Psoas muscle (tissue), 8 donors: ENCODE data around the gene DPYSL3. TPM values are rescaled to one million over a fixed set of nuclear protein-coding genes. Genes with fewer than 3 reads are reported as not detected.

Source experiments
- ATAC-seq, 4 donors: fragments of 200-7000 bp; cut with Tn5 transposase; one replicate each; pipeline ENCODE4 v1.9.1; 2020; ENCODE audit warnings: moderate library complexity in 3 of 4, mild to moderate bottlenecking in 2 of 4
- DNase-seq, 2 donors: peaks; one replicate each; pipeline ENCODE4 v3.0.0-alpha.2; 2020
- H3K27ac ChIP-seq: fragments of 200-600 bp; one replicate; pipeline ENCODE4 v1.8.0; 2022
- H3K27me3 ChIP-seq, 3 donors: fragments of 200-600 bp in 1 of 3; one replicate each; pipeline versions ENCODE4 v1.6.1 to v1.8.0; 2013 to 2022; ENCODE audit warnings: low read length in 2 of 3, mild to moderate bottlenecking in 2 of 3, moderate library complexity in 1 of 3; ENCODE audit not compliant: insufficient read depth in 3 of 3
- H3K36me3 ChIP-seq, 2 donors: fragments of 200-600 bp in 1 of 2; one replicate each; pipeline versions ENCODE4 v1.6.1 to v1.8.0; 2013 to 2022; ENCODE audit warnings: low read depth in 1 of 2, mild to moderate bottlenecking in 1 of 2, moderate library complexity in 1 of 2; ENCODE audit not compliant: insufficient read depth in 1 of 2
- H3K4me1 ChIP-seq: fragments of 200-600 bp; one replicate; pipeline ENCODE4 v1.8.0; 2022
- H3K4me3 ChIP-seq: fragments of 200-600 bp; one replicate; pipeline ENCODE4 v1.8.0; 2022; ENCODE audit warnings: mild to moderate bottlenecking
- H3K9me3 ChIP-seq: fragments of 200-600 bp; one replicate; pipeline ENCODE4 v1.8.0; 2022
- CTCF ChIP-seq: fragments of 200-600 bp; IDR thresholded peaks from one replicate; pipeline ENCODE4 v1.8.0; 2022; ENCODE audit warnings: antibody characterized with exemption
- WGBS, 3 donors: extraction: QIAGEN DNeasy Blood & Tissue Kit; methylation state at CpG; one replicate each; pipeline versions ENCODE4 v1.1.6 to v1.1.7; 2013; 5-methylcytosine and 5-hydroxymethylcytosine counted together
- intact Hi-C, 2 donors: fragments of 100-400 bp; cut with DNase I; formaldehyde crosslinking; loops; one replicate each; pipeline versions ENCODE4 v1.11.0 to v1.14.2; 2022
- polyA plus RNA-seq, 3 donors: library from polyadenylated mRNA; stranded (reverse); fragments of 200-250 nt; gene quantifications; one replicate each; pipeline ENCODE4 v1.2.3, GENCODE V29; 2013
- total RNA-seq, 4 donors: library from RNA; stranded (reverse); fragmentation: NEBNext Ultra II Directional in 2 of 4; extraction: Animal tissue kit (Norgen Biotek cat#: 25700) in 2 of 4; gene quantifications; one replicate each; pipeline versions ENCODE4 v1.2.1 to v1.2.4, GENCODE V29; 2021 to 2023
- donor health status: healthy with polysubstance abuse.
- donor health status: DM: no; HTN: no; CAD: no; lungs with moderate emphysema.
- donor health status: Bipolar disorder and iron deficiency.
- donor health status: healthy.
- donor health status: DM: yes; HTN: yes; CAD: no.
- donor health status: DM: no; HTN: no; CAD: no.
- donor health status: DM: no; HTN: no; CAD: no.
- donor health status: DM: yes; HTN: yes; CAD: no.

The DPYSL3 gene
- total and polyA plus RNA-seq, 7 donors: 8.8 to 58.5 (median 18.0) TPM

GRCh38 chr5:147509041-147509709 is 693 bp downstream of the DPYSL3 start:
- intact Hi-C loops: loop anchor here in 1 of 2 donors (2.0 to 5.0 kb wide), 2 partner anchors 48 to 54 kb away; no protein-coding TSS in a partner anchor
- DNase-seq (peak; percentile 35 to 57), ATAC-seq (peak; percentile 33 to 59 (median 46))
- no peaks in the 10 kb centered on the region for H3K36me3 ChIP-seq
- WGBS, 3 donors: 1 to 2% (median 1%) methylated on average over 44 to 50 of the region's 50 CpGs
- peak overlapping the region; percentile 49 for H3K27ac ChIP-seq
- H3K4me3 ChIP-seq: peak overlapping the region; percentile 78
- no peaks in the 10 kb centered on the region for H3K4me1 ChIP-seq
- no peaks in the 10 kb centered on the region for H3K9me3 ChIP-seq
- no peak for TF ChIP-seq CTCF
- H3K27me3 ChIP-seq: peaks cover 0 to 14% (median 2%) of the 10 kb centered on the region in 3 donors

- 26 to 34% (median 28%) methylated on average over 7 of the region's 7 CpGs for WGBS, 3 donors
- DNase-seq (no peak), ATAC-seq (peak in 1 of 4 donors; percentile 3)
- no peaks in the 10 kb centered on the region for H3K9me3 ChIP-seq
- no peaks in the 10 kb centered on the region for H3K4me1 ChIP-seq
- H3K27ac ChIP-seq: peak overlapping the region; percentile 11
- no peaks in the 10 kb centered on the region for H3K36me3 ChIP-seq
- peaks cover 0 to 14% (median 2%) of the 10 kb centered on the region in 3 donors for H3K27me3 ChIP-seq
- peak overlapping the region; percentile 78 for H3K4me3 ChIP-seq
- intact Hi-C loops: loop anchor here in 1 of 2 donors (2.0 to 5.0 kb wide), 2 partner anchors 49 to 54 kb away; no protein-coding TSS in a partner anchor
- no peak for TF ChIP-seq CTCF
Observed at GRCh38 chr5:147508711-147509040, 1.2 kb downstream of the DPYSL3 start.

DNA sequence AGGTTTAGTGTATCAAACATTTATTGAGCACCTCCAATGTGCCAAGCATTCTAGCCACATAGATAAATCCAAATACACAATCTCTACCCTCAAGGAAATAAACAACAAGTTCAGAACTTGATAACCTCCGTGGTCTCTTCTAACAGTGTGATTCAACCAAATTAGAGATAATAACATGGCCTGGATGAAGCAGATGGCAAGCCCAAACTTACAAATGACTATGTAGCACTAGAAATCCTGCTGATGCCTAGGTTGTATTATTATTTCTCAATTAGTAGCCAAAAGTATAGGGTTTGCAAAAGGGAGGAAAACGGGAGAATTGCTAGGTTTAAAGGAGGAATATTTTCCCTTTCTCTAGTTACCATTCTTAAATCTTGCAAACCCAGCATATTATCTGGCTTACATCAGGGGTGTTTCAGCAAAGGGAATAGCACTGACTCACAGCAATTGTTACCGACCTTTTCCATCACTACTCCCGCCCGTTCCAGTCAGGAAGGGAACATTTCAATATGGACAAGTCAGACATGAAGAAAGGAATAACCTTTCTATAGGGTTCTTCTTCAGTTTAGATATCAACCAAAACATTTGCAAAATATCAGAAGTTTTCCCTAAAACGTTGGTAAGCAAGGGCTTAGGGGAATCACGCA is 2.3 kb downstream of the DPYSL3 start:
- ATAC-seq: no peak
- no peaks in the 10 kb centered on the region for H3K4me1 ChIP-seq

GRCh38 chr5:147504535-147504934 is 5.3 kb downstream of the DPYSL3 start:
- Histone ChIP-seq H3K4me3 (no peak overlapping the region), H3K9me3 (no peaks in the 10 kb centered on the region), H3K4me1 (no peaks in the 10 kb centered on the region), H3K36me3 (peaks cover 0 to 2% of the 10 kb centered on the region in 2 donors), H3K27ac (no peak overlapping the region), H3K27me3 (peaks cover 0 to 4% (median 0%) of the 10 kb centered on the region in 3 donors)
- no peak for ATAC-seq
- WGBS, 3 donors: 40 to 60% (median 58%) methylated on average over 1 of the region's 1 CpG
- no peak for TF ChIP-seq CTCF
- intact Hi-C loops: loop anchor here in 1 of 2 donors (5.0 kb wide), 1 partner anchor 37 kb away; no protein-coding TSS in a partner anchor
- DNase-seq: no peak

More for the DNA sequence above, 2.3 kb downstream of the DPYSL3 start:
- no peaks in the 10 kb centered on the region for H3K9me3 ChIP-seq
- peaks cover 0 to 14% (median 2%) of the 10 kb centered on the region in 3 donors for H3K27me3 ChIP-seq
- peak overlapping the region; percentile 19 for H3K27ac ChIP-seq
- intact Hi-C loops: loop anchor here in 1 of 2 donors (2.0 to 5.0 kb wide), 2 partner anchors 50 to 53 kb away; no protein-coding TSS in a partner anchor
- no peaks in the 10 kb centered on the region for H3K36me3 ChIP-seq
- peak overlapping the region; percentile 78 for H3K4me3 ChIP-seq
- 53 to 58% (median 56%) methylated on average over 7 of the region's 7 CpGs for WGBS, 3 donors
- no peak for TF ChIP-seq CTCF
- no peak for DNase-seq
